Right renal pelvis (tissue), 4 donors: ENCODE measurements around the gene GRIA4. TPM values are rescaled to one million over a fixed set of nuclear protein-coding genes. Genes with fewer than 3 reads are reported as not detected.
"Not testable (repeated sequence)": the region's sequence is repeated elsewhere in the genome, so short reads cannot be mapped to it uniquely, and the experiment has no call there.

Experiments
- DNase-seq, 4 donors: peaks; one replicate each; pipeline ENCODE4 v3.0.0-alpha.2; 2013; ENCODE audit warnings: low read depth in 4 of 4, low spot score in 3 of 4, missing footprints in 1 of 4
- polyA plus RNA-seq, 4 donors: library from polyadenylated mRNA; unstranded; fragments of 120-200 nt; gene quantifications; one replicate each; pipeline ENCODE4 v1.2.1, GENCODE V29; 2013; ENCODE audit not compliant: insufficient read length in 4 of 4

GRIA4 gene
- polyA plus RNA-seq, 4 donors, result 0.45 to 1.3 (median 1.0) TPM

DNA sequence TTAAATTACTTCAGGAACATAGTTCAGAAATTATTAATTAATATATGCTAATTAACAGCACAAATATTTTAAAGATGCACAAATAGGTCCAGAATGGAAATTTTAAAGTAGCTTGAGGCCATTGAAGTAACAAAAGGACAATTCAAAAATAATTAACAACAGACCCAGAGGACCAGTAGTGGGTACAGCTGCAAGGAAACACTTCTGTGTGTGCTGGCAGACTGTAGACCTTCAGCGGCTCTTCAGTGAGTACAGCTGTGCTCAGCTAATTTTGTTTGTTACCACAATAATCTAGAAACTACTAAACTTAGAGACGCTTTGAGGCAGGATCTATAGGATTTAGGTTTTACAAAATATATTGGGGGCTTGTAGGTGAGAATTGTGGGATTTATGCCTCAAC lies 103.8 kb downstream of the GRIA4 start:
- no peak for DNase-seq

DNA sequence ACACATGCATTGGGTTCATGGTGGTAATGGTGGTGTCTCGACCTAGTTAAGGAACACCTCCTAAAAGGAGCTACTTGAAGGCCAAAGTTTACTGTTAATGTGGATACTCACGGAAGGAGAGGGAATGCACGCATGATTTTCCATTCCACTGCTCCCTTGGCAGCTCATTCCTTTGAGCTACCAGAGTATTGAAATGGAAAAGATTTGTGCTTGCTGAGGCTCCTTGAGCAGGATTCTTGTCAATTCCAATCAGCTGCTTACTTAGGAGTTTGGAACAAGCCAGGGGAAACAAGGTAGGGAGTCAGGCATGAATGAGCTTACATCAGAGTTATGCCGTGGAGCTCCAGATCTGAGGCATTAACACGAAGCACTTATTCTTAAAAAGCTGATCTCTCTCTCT lies 108.8 kb downstream of the GRIA4 start:
- peak in 2 of 4 donors; percentile 18 to 26 for DNase-seq

DNA sequence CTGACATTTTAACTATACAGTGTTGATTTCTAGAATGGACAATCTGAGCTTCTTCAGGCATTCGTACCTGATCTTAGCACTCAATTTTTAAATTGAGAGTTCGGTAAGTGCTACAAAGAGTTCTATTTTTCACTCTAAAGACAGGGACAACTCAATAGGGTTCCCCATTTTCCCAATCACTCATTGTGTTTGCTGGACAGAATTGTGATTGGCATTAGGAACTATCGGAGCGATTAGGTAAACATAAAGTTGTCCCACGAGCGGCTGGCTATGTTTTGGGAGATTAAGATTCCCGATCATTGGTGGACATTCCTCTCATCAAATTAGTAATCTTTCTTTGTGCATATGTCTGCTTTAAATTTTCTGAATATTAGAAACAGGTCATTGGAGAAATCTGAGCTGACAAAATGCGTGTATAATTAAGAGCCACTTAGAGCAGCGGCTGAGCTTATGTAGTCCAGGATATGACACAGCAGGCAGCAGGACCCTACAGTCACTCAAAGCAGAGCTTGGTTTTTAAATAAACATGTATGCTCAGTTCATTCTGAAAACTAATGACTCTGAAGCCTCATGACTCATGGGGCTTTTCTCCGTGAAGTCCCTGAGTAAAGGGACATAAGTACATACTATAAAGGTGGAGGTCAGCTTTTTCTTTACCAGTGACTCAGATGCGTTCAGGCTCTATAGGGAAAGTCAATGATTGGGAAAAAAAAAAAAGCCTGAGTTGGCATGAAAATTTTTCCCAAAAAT lies 109.4 kb downstream of the GRIA4 start:
- DNase-seq, result no peak

DNA sequence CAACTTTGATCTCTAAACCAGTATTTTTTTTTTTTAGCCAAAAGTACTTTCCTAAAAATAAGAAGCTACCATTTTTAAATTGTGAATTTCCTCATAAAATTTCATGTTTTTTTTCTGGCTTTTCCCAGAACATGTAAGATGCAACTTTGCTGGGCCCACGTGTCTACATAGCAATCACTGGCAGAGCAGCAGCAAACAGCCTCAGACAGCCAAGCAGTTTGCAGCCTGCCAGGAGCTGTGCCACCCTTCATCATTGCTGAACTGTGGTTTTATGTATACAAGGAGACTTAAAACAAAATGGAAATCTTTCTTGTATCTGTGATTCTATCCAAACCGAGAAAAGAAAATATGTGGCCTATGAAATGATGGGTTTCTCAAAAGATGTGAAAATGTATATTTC lies 110.2 kb downstream of the GRIA4 start:
- no peak for DNase-seq

DNA sequence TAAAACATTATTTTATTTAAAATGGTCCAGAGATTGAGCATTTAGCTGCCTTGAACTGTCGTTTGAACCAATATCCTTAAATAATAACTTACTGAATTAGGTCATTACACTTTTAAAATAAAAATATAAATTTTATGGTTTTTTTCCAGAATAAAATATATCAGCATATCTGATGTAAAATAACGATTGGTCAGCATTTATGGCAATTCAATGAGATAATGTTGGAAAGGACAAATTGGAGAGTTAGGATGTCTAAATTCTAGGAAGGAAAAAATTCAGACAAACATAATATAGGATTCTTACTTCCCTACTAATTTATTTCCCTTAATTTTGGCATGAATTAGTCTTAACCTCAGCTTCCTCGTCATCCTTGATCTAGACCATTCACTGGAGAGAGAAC lies 113.4 kb downstream of the GRIA4 start:
- no peak for DNase-seq

DNA sequence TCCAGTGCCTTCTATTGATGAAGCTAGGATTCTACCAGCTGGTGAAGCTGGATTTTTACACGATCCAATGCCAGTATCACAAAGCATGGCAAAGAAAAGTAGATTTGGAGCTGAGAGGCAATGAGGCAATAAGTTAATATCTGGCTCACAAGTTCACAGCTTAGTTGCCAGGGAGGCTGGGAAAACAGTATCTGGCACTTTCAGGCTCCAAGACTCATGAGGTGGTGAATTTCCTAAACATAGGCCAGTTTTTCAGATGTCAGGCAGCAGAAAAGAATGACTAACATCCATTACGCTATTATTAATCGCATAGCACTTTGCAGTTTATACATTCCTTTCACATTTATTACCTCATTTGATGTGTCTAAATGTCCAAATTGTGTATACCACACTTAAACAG lies 122.7 kb downstream of the GRIA4 start:
- DNase-seq, result no peak

DNA sequence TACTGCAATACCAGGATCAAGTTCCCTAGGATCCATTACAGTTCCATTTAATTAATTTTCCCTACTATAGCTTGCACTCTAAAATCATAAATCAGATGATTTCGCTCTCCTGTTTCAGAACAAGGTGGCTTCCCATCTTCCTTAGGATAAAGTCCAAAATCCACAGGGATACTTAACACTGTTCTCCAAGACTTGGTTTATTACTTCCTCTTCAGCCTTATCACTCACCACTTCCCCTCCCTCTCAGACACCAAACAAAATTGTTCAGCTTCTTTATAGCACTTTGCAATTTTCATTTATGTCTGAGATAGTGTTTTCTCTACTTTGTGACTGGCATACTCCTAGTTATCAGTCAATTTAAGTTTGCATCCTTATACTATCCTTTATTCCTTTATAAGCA lies 124.6 kb downstream of the GRIA4 start:
- DNase-seq, result no peak

DNA sequence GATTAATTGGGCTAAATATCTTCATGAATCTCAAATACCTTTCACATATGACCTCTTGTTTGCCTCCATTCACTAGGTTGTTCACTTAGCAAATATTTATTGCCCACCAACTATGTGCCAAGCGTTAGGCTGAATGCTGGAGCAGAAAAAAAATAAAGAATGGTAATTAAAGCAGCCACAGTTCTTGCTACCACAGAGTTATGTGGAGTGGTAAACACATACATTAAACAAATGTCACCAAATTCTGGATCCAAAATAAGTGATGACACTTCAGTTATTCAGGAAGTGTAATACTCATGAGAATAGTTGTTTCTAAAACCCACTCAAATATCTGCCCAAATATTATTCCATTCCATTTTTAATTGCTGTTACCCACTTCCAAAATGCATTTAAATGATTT lies 128.4 kb downstream of the GRIA4 start:
- no peak for DNase-seq

DNA sequence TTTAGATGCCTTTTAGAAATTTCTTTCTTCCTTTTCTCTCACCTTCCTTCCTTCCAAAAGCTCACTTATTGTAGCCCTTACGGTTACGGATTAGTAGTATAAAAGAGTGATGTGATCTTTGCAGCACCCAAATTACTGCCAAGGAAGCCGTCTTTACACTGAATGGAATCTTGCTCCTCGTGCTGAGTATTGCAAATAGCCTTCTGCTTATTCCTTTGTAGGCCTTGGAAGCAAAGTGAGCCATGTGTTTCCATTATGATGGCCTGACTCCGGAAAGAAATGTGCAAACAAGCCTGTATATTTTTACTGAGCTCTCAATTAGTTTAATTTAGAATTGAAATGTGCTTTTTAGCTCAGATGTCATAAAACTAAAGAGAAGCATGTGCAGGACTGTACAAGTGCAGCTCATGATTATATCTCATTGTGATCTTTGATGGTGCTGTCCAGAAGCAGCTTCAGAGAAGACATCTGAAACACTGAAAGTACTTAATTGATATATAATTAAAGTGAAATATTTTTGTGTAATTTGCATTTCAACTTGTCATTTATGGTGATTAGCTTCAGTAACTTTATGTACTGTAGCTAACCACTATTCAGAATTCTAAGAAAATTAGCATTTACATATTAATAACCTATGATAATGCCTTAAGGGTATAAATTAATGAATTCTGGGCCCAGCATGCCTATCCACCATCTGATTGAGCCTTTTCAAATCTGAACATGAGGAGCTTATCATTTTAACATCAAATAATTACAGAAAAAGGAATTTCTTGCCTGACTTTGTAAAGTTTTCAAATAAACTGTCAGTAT lies 129.3 kb downstream of the GRIA4 start:
- DNase-seq, result no peak

DNA sequence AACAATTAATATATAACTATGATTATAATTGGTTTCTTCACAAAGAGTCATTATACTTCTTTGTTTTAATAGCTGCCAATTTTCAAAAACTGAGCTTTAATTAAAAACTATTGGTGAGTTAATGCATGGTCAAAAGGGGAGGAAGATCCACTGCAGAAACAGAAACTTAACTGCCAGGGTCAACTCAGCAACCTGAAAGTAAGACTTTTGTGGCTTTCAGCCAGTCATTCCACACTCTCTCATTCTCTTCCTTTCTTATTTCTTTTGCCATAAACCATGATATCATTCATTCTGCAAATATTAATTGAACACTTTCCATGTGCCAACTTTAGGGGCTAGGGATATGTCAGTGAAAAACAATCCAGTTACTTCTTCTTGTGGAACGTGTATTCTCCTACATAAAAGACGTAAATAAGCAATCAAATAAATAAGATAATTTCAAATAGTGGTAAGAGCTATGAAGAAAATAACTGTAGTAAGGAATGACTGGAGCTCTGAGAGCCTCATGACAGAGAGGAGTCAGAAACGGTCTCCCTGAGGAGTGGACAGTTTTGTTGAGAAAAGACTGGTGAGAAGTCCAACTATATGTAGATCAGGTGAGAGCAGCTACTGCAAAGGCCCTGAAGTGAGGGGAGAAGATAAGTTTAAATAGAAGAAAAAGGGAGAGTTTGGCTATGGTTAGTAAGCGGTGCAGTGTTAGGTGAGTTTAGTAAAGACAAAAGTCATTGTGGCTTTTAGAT lies 130.5 kb downstream of the GRIA4 start:
- DNase-seq, result no peak

DNA sequence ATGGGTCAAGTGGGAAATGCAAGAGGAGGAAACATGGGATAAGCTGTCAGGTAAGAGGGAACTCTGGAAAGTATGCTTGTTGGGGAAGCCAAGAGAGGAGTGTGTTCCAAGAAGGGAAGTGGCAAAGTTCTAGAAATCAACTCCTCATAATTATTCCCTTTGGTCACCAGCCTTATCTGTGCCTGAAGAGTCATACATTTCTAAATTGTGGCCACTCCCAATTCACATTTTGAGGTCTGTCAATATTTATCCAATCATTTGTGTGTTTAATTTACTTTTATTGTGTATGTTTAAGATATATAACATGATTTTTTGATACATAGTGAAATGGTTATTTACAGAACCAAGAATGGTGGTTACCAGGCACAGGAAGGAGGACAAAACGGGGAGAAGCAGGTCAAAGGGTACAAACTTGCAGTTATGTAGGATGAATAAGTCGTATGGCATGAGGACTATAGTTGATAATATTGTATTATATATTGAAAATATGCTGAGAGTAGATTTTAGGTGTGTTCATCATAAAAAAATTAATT lies 131.7 kb downstream of the GRIA4 start:
- no peak for DNase-seq

DNA sequence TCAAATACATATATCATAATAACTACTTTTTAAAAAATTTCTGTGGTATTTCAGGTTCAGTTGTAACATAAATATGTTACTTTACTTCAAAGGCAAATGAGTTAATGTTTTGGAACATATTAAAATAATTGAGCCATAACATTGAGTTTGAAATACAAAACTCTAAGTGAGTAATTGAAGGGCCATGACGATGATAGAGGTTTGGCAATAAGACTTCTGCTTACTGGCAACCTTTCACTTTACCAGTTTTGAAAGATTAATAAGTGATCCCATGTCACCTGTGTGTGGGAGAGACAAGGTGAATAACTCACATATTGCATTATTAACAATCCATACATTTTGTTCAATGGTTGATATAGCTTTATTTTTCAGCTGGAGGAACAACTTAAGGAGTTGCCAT lies 144.4 kb downstream of the GRIA4 start:
- DNase-seq, result no peak

DNA sequence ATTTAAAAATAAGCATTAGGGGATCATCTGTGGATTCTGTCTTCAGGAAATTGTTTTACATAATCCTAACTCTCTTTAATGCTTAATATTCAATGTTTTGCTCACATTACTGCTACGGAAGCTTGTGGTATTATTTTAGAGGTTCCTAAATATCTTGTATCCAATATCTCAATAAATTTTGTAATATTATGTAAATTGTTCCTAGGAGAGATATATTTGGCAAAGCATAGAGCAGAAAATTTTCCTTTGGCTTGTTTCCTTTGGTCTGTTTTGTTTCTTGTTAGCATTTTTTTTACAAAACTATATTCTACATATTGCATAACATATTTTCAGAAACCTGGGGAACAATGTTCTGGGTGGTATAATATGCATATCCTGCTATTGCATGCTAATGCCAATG lies 144.8 kb downstream of the GRIA4 start:
- DNase-seq, result no peak

DNA sequence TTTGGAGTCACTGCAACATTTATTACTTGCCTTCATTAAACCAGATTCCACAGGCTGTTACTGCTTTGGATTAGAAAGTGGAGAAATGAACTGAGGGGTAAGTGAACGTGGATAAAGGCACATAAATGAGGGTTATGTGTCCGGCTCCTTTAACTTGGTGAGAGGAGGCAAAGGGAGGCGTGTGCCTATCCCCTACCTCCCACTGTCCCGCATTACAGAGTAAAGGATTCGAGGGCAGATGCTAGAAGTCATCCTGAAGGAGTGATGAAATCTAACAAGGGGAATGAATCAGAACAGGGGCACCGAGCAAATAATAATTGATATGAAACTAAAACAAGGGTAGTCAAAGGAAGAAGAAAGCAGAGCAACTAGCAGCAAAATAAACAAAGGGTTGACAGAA lies 147.2 kb downstream of the GRIA4 start:
- DNase-seq, result no peak

DNA sequence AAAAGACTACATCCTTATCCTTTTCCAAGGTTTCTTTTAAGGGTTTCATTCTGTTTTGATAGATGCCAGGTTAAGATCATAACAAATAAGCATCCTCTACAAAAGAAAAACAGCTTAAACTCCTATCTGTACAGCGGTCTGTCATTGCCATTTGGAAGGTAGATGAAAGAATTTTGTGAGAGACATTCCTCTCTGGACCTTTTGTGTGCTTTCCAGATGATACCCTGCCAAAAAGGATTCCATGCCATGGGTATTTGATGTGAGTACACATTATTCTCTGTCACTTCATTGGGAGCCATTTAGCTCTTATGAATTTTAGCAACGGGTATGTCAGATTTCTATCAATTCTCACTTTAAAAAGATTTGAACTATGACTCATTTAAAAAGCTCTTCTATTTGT lies 153.7 kb downstream of the GRIA4 start:
- no peak for DNase-seq

DNA sequence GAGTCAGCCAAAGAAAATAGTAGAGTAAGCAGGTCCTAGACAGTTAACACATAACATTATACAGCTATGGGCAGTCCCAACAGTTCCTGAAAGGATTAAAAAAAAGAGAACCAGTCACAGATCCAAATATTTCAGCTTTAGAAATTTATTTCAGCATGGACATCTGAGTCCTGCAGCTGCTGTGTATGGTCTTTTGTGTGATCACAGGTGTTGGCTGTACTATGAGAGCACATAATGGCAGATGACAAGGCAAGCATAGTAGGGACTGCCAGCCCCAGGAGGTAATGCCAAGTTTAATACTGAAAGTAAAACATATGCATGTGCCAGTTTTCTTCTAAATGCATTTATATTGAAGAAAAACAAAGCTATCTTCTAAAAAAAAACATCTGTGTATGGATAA lies 158.1 kb downstream of the GRIA4 start:
- no peak for DNase-seq

DNA sequence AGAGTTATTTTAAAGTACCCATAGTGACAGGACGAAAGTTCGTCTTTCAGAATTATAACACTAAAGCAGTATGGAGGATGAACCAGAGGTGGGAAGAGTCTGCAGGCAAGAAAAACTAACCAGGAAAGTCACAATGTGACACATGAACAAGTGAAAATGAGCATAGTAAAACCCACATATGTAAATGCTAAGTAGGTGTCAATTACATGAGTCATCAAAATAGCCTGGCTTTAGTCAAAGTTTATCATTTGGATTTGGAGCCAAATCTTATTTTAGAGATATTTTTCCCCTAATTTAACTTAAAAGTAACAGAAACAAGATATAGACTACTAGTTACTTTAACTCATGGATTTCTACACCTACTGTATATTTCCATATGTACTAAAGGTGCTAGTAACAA lies 159.8 kb downstream of the GRIA4 start:
- no peak for DNase-seq

DNA sequence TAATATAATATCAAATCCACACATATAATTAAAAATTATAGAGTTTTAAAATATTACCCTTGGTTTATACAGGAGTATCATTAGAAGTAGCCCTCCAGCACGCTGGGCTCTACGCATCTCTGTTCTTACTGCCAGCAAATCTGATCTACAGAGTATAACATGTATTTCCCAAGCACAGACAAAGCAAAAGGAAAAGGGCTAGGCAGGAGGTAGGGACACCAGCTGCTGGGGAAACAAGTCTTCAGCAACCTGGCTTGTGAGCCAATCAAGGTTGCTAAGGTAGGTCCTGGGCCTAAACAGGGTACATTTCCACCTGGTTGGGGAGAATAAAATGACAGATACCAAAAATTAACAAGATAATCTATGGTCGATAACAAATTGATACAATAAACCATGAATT lies 163.6 kb downstream of the GRIA4 start:
- DNase-seq, result not testable (repeated sequence)

DNA sequence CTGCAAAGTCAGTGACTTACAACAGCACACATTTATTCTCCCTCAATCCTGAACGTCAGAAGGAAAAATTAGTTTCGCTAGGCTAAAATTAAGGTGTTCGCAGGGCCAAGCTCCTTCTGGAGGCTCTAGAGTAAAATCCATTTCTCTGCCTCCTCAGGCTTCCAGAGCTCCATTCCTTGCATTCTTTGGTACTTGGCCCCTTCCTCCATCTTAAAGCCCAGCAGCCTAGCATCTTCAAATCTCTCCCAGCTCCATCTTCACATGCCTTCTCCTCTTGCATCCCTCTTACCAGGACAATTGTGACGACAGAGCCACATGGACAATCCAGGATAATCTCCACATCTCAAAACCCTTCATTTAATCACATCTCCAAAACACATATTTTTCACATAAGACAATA lies 165.0 kb downstream of the GRIA4 start:
- no peak for DNase-seq

DNA sequence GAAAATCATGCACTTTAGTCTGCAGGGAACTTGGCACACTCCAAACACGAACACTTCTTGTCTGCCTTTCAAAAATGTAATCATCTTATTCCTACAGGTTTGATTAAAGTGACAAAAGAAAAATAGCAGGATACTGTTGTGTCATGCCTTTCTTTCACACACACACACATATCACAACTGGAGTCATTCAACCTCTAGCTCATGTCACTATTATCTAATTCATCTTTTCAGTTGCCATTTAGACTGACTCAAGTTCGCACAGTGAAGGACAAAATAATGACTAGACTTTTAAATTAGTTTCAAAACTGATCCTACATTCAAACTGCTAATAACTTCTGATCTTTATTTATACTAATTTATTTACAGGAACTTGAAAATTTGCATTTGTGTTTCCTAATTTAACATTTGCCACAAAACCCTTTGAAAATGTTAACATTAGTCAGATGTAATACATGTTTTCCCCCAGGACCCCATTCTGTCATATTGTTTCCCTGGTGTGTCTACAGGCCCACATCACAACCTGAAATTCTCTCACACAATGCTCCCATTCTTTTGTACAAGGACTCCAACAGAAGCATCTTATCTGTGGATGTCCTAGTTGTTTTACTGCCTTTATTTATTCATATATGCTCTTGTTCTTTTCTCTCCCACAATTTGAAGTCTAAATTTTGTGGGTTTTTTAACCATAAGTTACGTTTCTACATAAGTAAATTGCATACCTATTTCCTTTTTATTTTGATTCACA lies 171.1 kb downstream of the GRIA4 start:
- DNase-seq, result no peak

DNA sequence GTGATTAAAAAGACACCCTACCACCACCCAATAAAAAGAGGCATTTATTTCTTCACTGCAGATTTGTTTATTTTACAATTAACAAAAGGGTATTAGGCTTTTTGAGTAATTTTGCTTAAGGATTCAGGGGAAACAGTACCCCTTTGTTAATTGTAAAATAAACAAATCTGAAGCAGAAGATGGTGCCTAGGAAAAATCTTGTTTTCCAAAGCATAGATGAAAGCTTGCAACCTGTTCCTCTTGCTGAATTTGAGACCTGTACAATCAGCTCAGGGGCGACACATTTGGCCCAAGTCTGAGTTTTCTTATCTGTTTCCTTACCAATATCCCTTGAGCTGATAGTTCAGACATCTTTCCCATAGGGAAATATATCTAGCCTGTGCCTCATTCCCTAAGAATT lies 171.9 kb downstream of the GRIA4 start:
- no peak for DNase-seq
